ENCODE results near the gene CLIC1.

CLIC1 gene

DNA sequence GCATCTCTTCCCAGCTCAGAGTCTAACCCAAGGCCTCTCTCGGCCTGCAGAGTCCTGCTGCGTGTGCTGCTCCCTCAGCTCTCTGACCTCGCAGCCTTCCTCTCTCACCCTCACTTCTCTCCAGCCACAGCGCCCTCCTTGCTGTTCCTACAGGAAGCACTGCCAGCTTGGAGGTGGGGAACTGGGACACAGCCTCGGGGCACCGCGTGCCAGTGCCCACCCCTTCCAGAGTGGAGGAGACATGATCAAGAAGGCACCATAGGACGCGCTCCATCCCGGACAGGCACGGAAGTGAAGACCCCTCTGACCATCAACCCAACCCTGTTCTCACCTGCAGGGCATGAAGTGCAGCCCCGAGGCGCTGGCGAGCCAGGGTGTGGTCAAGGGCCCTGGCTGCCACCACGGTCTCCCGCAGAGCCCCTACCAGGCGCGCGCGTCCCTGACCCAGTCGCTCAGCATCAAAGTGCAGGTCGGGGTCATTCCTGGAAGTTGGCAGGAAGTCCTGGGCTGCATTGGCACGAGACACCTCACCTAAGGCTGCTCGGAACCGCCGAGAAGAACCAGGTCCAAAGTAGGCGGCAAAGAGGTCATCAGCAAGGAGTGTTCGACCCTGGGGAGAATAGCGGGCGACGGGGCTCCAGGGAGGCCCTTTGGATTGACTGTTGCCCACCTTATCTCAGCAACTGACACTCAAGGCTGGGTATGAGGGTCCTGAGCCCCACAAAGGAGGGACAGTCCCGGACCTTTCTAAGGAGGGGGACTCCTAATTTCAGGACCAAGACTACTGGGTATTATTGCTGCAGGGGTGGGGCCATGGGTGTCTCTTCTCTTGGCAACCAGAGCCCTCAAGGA is 39.5 kb upstream of the CLIC1 start:
- H3K4me3 ChIP-seq (ENCODE audit: low read depth, low read length), result no peak overlapping the region
- TF ChIP-seq, protein P1, sequence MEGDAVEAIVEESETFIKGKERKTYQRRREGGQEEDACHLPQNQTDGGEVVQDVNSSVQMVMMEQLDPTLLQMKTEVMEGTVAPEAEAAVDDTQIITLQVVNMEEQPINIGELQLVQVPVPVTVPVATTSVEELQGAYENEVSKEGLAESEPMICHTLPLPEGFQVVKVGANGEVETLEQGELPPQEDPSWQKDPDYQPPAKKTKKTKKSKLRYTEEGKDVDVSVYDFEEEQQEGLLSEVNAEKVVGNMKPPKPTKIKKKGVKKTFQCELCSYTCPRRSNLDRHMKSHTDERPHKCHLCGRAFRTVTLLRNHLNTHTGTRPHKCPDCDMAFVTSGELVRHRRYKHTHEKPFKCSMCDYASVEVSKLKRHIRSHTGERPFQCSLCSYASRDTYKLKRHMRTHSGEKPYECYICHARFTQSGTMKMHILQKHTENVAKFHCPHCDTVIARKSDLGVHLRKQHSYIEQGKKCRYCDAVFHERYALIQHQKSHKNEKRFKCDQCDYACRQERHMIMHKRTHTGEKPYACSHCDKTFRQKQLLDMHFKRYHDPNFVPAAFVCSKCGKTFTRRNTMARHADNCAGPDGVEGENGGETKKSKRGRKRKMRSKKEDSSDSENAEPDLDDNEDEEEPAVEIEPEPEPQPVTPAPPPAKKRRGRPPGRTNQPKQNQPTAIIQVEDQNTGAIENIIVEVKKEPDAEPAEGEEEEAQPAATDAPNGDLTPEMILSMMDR (IDR thresholded peaks at IDR 0.05; ENCODE audit: low read depth, low read length), result no peak

DNA sequence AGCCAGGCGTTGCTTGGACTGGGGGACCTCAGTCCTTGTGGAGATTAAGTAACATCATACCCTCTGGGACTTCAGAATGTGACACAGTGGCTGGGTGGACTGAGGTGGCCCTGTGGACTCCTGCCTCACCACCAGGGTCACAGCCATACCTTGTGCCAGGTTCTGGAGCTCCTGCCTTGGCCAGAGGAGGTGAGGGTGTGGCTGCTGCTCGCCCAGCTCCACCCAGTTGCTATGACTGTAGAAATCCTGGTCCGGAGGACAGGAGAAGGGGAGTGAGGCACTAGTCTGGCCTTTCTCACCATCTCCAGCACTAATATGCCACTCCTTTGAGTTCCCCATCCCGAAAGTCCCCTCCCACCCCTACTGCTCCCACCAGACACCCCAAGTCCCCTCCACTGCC is 38.9 kb upstream of the CLIC1 start:
- TF ChIP-seq, protein P1 (IDR thresholded peaks at IDR 0.05; ENCODE audit: low read depth, low read length), result no peak
- no peak overlapping the region for H3K4me3 ChIP-seq (ENCODE audit: low read depth, low read length)

DNA sequence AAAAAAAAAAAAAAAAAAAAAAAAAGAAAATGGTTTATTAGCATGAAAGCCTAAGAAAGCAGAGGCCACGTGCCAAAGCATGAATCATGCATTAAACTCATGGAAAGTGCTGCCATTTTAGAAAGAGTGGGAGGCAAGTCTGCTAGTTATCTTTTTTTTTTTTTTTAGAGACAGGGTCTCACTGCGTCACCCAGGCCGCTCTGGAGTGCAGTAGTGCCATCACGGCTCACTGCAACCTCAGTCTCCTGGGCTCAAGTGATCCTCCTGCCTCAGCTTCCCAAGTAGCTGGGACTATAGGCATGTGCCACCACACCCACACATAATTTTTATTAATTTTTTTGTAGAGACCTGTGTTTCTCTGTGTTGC is 35.6 kb upstream of the CLIC1 start:
- TF ChIP-seq, protein P1 (IDR thresholded peaks at IDR 0.05; ENCODE audit: low read depth, low read length), result no peak
- no peak overlapping the region for H3K4me3 ChIP-seq (ENCODE audit: low read depth, low read length)

DNA sequence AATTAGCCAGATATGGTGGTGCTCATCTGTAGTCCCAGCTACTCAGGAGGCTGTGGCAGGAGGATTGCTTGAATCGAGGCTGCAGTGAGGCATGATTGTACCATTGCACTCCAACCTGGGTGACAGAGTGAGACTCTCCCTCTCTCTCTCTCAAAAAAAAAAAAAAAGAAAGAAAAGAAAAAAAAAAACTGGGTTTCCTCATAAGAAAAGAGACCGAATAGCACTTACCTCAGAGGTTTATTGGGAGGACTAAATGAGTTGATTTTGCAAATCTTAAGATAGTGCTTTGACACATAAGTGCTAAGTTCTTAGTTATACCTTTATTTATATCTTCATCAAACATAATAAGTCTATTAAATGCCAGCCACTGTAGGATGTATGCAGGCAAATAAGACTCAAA is 34.5 kb upstream of the CLIC1 start:
- TF ChIP-seq, protein P1 (IDR thresholded peaks at IDR 0.05; ENCODE audit: low read depth, low read length), result no peak
- H3K4me3 ChIP-seq (ENCODE audit: low read depth, low read length), result no peak overlapping the region

DNA sequence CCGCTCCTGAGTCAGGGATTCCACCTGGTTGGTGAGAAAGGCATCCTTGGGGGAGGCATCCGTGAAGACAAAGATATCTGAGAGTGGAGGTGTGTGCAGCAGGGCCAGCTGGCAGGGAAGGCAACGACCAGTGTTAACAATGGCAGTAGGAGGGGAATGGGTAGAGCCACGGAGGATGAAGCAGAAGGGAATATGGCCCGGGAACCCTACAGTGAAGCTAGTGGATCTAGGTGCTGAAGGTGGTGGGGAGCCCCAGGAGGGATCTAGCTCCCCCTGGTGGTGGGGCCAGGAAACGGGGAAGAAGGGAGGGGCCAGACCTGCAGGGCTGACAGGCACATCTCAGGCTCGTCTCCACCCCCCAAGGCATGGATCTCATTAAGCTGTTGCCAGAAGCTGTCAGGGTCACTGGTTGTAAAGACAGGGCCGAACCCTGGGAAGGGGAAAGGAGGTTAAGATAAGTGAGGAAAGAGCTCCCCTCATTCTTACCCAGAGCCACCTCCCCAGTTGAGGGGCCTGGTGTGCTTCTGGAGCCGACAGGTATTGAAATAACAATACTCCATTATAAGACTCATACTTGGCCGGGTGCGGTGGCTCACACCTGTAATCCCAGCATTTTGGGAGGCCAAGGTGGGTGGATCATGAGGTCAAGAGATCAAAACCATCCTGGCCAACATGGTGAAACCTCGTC is 33.5 kb upstream of the CLIC1 start:
- TF ChIP-seq, protein P1 (IDR thresholded peaks at IDR 0.05; ENCODE audit: low read depth, low read length), result peak; percentile 86
- no peak overlapping the region for H3K4me3 ChIP-seq (ENCODE audit: low read depth, low read length)

DNA sequence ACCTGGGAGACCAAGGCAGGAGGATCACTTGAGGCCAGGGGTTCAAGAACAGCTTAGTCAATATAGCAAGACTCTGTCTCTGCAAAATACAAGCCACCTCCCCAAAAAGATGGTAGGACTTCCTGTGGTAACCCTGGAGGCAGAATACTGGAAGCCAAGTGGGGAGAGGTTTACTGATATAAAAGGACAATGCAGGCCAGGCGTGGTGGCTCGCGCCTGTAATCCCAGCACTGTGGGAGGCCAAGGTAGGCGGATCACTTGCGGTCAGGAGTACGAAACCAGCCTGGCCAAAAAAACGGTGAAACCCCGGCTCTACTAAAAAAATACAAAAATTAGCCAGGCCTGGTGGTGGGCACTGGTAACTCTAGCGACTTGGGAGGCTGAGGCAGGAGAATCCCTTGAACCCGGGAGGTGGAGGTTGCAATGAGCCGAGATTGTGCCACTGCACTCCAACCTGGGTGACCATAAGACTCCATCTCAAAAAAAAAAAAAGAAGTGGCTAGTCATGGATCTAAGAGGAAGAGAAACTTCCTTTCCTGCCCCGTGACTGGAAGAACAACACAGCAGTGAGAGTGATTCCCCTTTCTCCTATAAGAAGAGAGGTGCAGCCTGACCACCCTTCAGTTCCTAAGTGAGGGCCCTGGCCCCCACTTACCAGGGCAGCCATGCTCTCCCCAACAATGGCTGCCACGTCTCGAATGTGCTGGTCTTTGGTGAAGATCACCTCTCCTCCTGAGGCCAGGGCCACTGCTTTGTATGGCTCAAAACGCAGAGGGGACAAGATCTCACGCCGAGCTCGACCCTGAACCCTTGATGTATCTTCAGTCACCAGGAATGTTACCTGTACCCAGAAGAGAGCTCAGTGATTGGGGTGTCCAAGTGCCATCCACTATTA is 32.3 kb upstream of the CLIC1 start:
- TF ChIP-seq, protein P1 (IDR thresholded peaks at IDR 0.05; ENCODE audit: low read depth, low read length), result no peak
- H3K4me3 ChIP-seq (ENCODE audit: low read depth, low read length), result no peak overlapping the region
